CD4-positive, alpha-beta T cell (primary cell): ENCODE results near the gene FRMD4B. TPM values are rescaled to one million over a fixed set of nuclear protein-coding genes. Genes with fewer than 3 reads are reported as not detected.
A peak's percentile ranks its signal among the peaks of the same experiment; 100 is the strongest.

ENCODE experiments used
- ATAC-seq: fragments of 200-7000 bp; cut with Tn5 transposase; one replicate; pipeline ENCODE4 v1.10.0; 2022; ENCODE audit warnings: mild to moderate bottlenecking; ENCODE audit not compliant: poor library complexity
- CTCF ChIA-PET: fragments of 350-600 bp; sonication (Branson Sonifier 250); formaldehyde crosslinking; loops from one replicate; lab custom pipeline; 2021; ENCODE audit warnings: antibody characterized with exemption, inconsistent platforms; lab: Charles Lee
- POLR2A ChIA-PET: fragments of 350-600 bp; sonication (Branson Sonifier 250); formaldehyde crosslinking; loops from one replicate; lab custom pipeline; 2021; ENCODE audit warnings: antibody characterized with exemption, inconsistent platforms; lab: Charles Lee
- DNase-seq, 14 experiments: peaks; one replicate each; pipeline ENCODE4 v3.0.0-alpha.2; 2013 to 2020; ENCODE audit warnings: mixed read lengths in 2 of 14
- H3K27ac ChIP-seq, 2 donors: one replicate each; pipeline versions ENCODE4 v1.5.1 to v1.7.0; 2013; ENCODE audit warnings: low read length in 2 of 2, low read depth in 1 of 2, mild to moderate bottlenecking in 1 of 2
- H3K27me3 ChIP-seq, 2 experiments: 1 replicate in 1 of 2; 2 replicates in 1 of 2; pipeline versions ENCODE4 v1.6.1 to v1.7.0; 2013; ENCODE audit warnings: low read length in 2 of 2, control low read depth in 1 of 2, mild to moderate bottlenecking in 1 of 2, moderate library complexity in 1 of 2; ENCODE audit not compliant: insufficient read depth in 2 of 2, control insufficient read depth in 1 of 2
- H3K36me3 ChIP-seq: one replicate; pipeline ENCODE4 v1.6.1; 2013; ENCODE audit warnings: low read length, control low read depth; ENCODE audit not compliant: insufficient read depth
- H3K4me1 ChIP-seq: one replicate; pipeline ENCODE4 v1.6.1; 2013; ENCODE audit warnings: low read length, control low read depth; ENCODE audit not compliant: insufficient read depth
- H3K4me3 ChIP-seq: one replicate; pipeline ENCODE4 v1.5.1; 2013; ENCODE audit warnings: mild to moderate bottlenecking, low read length, moderate library complexity
- H3K9me3 ChIP-seq, 2 experiments: 1 replicate in 1 of 2; 2 replicates in 1 of 2; pipeline versions ENCODE4 v1.6.1 to v1.7.0; 2013; ENCODE audit warnings: low read length in 2 of 2, mild to moderate bottlenecking in 2 of 2, control low read depth in 1 of 2, moderate library complexity in 1 of 2; ENCODE audit not compliant: control insufficient read depth in 1 of 2, insufficient read depth in 1 of 2
- H3K27ac Mint-ChIP-seq: one replicate; pipeline ENCODE4 v1.8.0; 2020; ENCODE audit warnings: mixed read lengths
- H3K27me3 Mint-ChIP-seq: one replicate; pipeline ENCODE4 v1.8.0; 2021; ENCODE audit warnings: mixed read lengths
- H3K36me3 Mint-ChIP-seq: one replicate; pipeline ENCODE4 v1.8.0; 2021; ENCODE audit warnings: low read depth, mixed read lengths
- H3K4me1 Mint-ChIP-seq: one replicate; pipeline ENCODE4 v1.8.0; 2021; ENCODE audit warnings: low read depth, mixed read lengths
- H3K4me3 Mint-ChIP-seq: one replicate; pipeline ENCODE4 v1.8.0; 2020; ENCODE audit warnings: mild to moderate bottlenecking, mixed read lengths
- H3K9me3 Mint-ChIP-seq: one replicate; pipeline ENCODE4 v1.8.0; 2020; ENCODE audit warnings: mixed read lengths
- CTCF ChIP-seq: fragments of 200-600 bp; IDR thresholded peaks from one replicate; pipeline ENCODE4 v1.8.0; 2022; ENCODE audit warnings: antibody characterized with exemption, mild to moderate bottlenecking
- intact Hi-C, 2 experiments: fragments of 100-400 bp; cut with DNase I in 1 of 2; cut with micrococcal nuclease in 1 of 2; formaldehyde crosslinking; loops; one replicate each; pipeline versions ENCODE4 v1.15.1 to v1.9.0; 2023 to 2025; cut with DNase I, micrococcal nuclease
- total RNA-seq, 174 experiments: library from RNA in 2 of 174; stranded (reverse) in 2 of 174; gene quantifications; one replicate each; pipeline ENCODE4 v1.2.3 and lab custom pipeline; 2021 to 2026

The FRMD4B gene
- total RNA-seq, 2 experiments from 2014 or later: 5.5 to 7.7 TPM

GRCh38 chr3:69353088-69353478 lies 32.8 kb downstream of the FRMD4B start:
- intact Hi-C loops: no loop called here
- no peaks in the 10 kb centered on the region for H3K36me3 Mint-ChIP-seq
- ChIA-PET POLR2A (no interaction called here), CTCF (no interaction called here)
- no peak overlapping the region for H3K27ac Mint-ChIP-seq
- H3K27me3 ChIP-seq: no peaks in the 10 kb centered on the region
- peaks cover 12% of the 10 kb centered on the region for H3K4me1 Mint-ChIP-seq
- peak overlapping the region; percentile 24 for H3K4me3 ChIP-seq
- H3K36me3 ChIP-seq: no peaks in the 10 kb centered on the region
- TF ChIP-seq CTCF: no peak
- peaks cover 9% of the 10 kb centered on the region for H3K27me3 Mint-ChIP-seq
- H3K27ac ChIP-seq: no peak overlapping the region
- H3K4me3 Mint-ChIP-seq: no peak overlapping the region
- ATAC-seq: no peak
- no peaks in the 10 kb centered on the region for H3K9me3 ChIP-seq
- DNase-seq: no peak
- H3K9me3 Mint-ChIP-seq: no peaks in the 10 kb centered on the region
- H3K4me1 ChIP-seq: no peaks in the 10 kb centered on the region

- Mint-ChIP-seq H3K27ac (no peak overlapping the region), H3K4me1 (peaks cover 12% of the 10 kb centered on the region), H3K4me3 (no peak overlapping the region), H3K36me3 (no peaks in the 10 kb centered on the region), H3K27me3 (peaks cover 10% of the 10 kb centered on the region), H3K9me3 (no peaks in the 10 kb centered on the region)
- no peak for TF ChIP-seq CTCF
- no peak for DNase-seq
- Histone ChIP-seq H3K27me3 (no peaks in the 10 kb centered on the region), H3K9me3 (no peaks in the 10 kb centered on the region), H3K4me3 (no peak overlapping the region), H3K4me1 (no peaks in the 10 kb centered on the region), H3K36me3 (no peaks in the 10 kb centered on the region), H3K27ac (no peak overlapping the region)
- ChIA-PET POLR2A (no interaction called here), CTCF (no interaction called here)
- no peak for ATAC-seq
- intact Hi-C loops: no loop called here
These were observed 33.4 kb downstream of the FRMD4B start for GRCh38 chr3:69352305-69353087.

GRCh38 chr3:69343875-69344274 lies 42.0 kb downstream of the FRMD4B start:
- Histone ChIP-seq H3K4me1 (no peaks in the 10 kb centered on the region), H3K36me3 (no peaks in the 10 kb centered on the region), H3K9me3 (peaks cover 0 to 7% of the 10 kb centered on the region in 2 experiments), H3K27ac (no peak overlapping the region), H3K4me3 (no peak overlapping the region), H3K27me3 (no peaks in the 10 kb centered on the region)
- peaks cover 2% of the 10 kb centered on the region for H3K9me3 Mint-ChIP-seq
- DNase-seq (no peak), ATAC-seq (no peak)
- POLR2A ChIA-PET: no interaction called here
- TF ChIP-seq CTCF: no peak
- no peak overlapping the region for H3K4me3 Mint-ChIP-seq
- no peaks in the 10 kb centered on the region for H3K4me1 Mint-ChIP-seq
- intact Hi-C loops: no loop called here
- CTCF ChIA-PET: no interaction called here
- no peak overlapping the region for H3K27ac Mint-ChIP-seq
- H3K27me3 Mint-ChIP-seq: peaks cover 4% of the 10 kb centered on the region
- H3K36me3 Mint-ChIP-seq: no peaks in the 10 kb centered on the region
